SU-DHL-6 (cell line): Measurements from ENCODE around the gene RBKS.
"Not testable (repeated sequence)": the region's sequence is repeated elsewhere in the genome, so short reads cannot be mapped to it uniquely, and the experiment has no call there.

Experiments
- H2AFZ ChIP-seq: fragments of 200-600 bp; sonication (generic); 2 replicates; pipeline ENCODE4 v1.6.1; 2014; ENCODE audit warnings: low read depth, mild to moderate bottlenecking, moderate library complexity, mixed read lengths, antibody characterized with exemption, low read length; ENCODE audit not compliant: severe bottlenecking
- H3F3A ChIP-seq: fragments of 200-600 bp; shearing (Covaris generic); 2 replicates; pipeline ENCODE4 v1.6.0; 2016; ENCODE audit warnings: antibody characterized with exemption, mild to moderate bottlenecking; ENCODE audit not compliant: insufficient read depth
- H3K27ac ChIP-seq: fragments of 200-600 bp; sonication (generic); 2 replicates; pipeline ENCODE4 v1.5.1; 2016; ENCODE audit warnings: low read depth, mild to moderate bottlenecking, low read length, moderate library complexity, mixed read lengths
- H3K27me3 ChIP-seq: fragments of 200-600 bp; sonication (generic), shearing (Covaris generic); 2 replicates; pipeline ENCODE4 v1.6.0; 2014; ENCODE audit warnings: mild to moderate bottlenecking, low read length
- H3K36me3 ChIP-seq: fragments of 200-600 bp; sonication (generic); 2 replicates; pipeline ENCODE4 v1.6.1; 2014; ENCODE audit warnings: mild to moderate bottlenecking, low read length, mixed read lengths
- H3K4me2 ChIP-seq: fragments of 300-600, 200-600 bp; shearing (Covaris generic), sonication (generic); 2 replicates; pipeline ENCODE4 v1.6.0; 2014; ENCODE audit warnings: low read length, low read depth, mild to moderate bottlenecking; ENCODE audit not compliant: poor library complexity, severe bottlenecking
- H3K4me3 ChIP-seq: fragments of 200-600 bp; sonication (generic); 2 replicates; pipeline ENCODE4 v1.5.1; 2014; ENCODE audit warnings: antibody characterized with exemption, low read length, mild to moderate bottlenecking, mixed read lengths; ENCODE audit not compliant: insufficient read depth, poor library complexity, severe bottlenecking
- H3K79me2 ChIP-seq: fragments of 200-600 bp; sonication (generic); 2 replicates; pipeline ENCODE4 v1.6.1; 2014; ENCODE audit warnings: mild to moderate bottlenecking, low read length, moderate library complexity; ENCODE audit not compliant: insufficient read depth
- H3K9ac ChIP-seq: fragments of 200-600 bp; sonication (generic); 2 replicates; pipeline ENCODE4 v1.7.0; 2014; ENCODE audit warnings: mild to moderate bottlenecking, low read length
- H3K9me2 ChIP-seq: fragments of 200-600 bp; sonication (generic); replicated peaks from 2 replicates; pipeline ENCODE4 v1.6.1; 2014; ENCODE audit warnings: low read length; ENCODE audit not compliant: insufficient read depth
- H3K9me3 ChIP-seq: fragments of 200-600 bp; sonication (generic); 2 replicates; pipeline ENCODE4 v1.6.1; 2014; ENCODE audit warnings: low read length, mixed read lengths; ENCODE audit not compliant: insufficient read depth
- H4K20me1 ChIP-seq: fragments of 200-600 bp; sonication (generic); 2 replicates; pipeline ENCODE4 v1.6.1; 2014; ENCODE audit warnings: low read depth, mild to moderate bottlenecking, antibody characterized with exemption, low read length, moderate library complexity, mixed read lengths
- EZH2phosphoT487 ChIP-seq: fragments of 200-600 bp; sonication (generic), shearing (Covaris generic); conservative IDR thresholded peaks from 2 replicates; pipeline ENCODE4 v1.6.1; 2018; ENCODE audit warnings: mild to moderate bottlenecking, antibody characterized with exemption, low read length, moderate library complexity, mixed read lengths
- TF ChIP-seq, protein P1 (sequence below): fragments of 200-600 bp; sonication (generic); IDR thresholded peaks from one replicate; pipeline ENCODE4 v1.5.1; 2017; ENCODE audit warnings: antibody characterized with exemption, mild to moderate bottlenecking, low read length, moderate library complexity; ENCODE audit not compliant: insufficient read depth, poor library complexity, severe bottlenecking

RBKS gene

DNA sequence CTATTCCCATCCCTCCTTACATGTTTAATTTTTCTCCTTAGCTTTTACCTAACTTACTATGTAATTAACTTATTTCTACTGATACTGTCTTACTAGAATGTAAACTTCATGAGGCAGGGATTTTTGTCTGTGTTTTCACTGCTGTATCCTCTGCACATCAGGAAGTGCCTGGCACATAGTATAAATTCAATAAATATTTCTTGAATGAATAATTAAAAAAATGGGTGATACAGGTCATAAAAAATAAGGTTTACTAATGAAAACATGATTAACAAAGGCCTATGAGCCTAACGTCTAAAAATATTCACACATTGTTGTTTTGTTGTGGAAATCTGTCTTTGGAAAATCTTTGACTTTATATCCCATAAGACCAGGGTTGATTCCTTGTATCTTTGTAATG, 4.5 kb downstream of the RBKS start:
- Histone ChIP-seq H3K79me2 (no peaks in the 10 kb centered on the region), H3K4me2 (no peak overlapping the region), H2AFZ (no peak overlapping the region), H3K4me3 (no peak overlapping the region), H3K9me3 (no peaks in the 10 kb centered on the region), H3K27me3 (no peaks in the 10 kb centered on the region), H3K27ac (no peak overlapping the region), H3K36me3 (no peaks in the 10 kb centered on the region), H3K9ac (no peak overlapping the region), H3K9me2 (no peaks in the 10 kb centered on the region), H4K20me1 (no peaks in the 10 kb centered on the region), H3F3A (no peaks in the 10 kb centered on the region)
- TF ChIP-seq, protein P1, sequence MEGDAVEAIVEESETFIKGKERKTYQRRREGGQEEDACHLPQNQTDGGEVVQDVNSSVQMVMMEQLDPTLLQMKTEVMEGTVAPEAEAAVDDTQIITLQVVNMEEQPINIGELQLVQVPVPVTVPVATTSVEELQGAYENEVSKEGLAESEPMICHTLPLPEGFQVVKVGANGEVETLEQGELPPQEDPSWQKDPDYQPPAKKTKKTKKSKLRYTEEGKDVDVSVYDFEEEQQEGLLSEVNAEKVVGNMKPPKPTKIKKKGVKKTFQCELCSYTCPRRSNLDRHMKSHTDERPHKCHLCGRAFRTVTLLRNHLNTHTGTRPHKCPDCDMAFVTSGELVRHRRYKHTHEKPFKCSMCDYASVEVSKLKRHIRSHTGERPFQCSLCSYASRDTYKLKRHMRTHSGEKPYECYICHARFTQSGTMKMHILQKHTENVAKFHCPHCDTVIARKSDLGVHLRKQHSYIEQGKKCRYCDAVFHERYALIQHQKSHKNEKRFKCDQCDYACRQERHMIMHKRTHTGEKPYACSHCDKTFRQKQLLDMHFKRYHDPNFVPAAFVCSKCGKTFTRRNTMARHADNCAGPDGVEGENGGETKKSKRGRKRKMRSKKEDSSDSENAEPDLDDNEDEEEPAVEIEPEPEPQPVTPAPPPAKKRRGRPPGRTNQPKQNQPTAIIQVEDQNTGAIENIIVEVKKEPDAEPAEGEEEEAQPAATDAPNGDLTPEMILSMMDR, result no peak
- TF ChIP-seq EZH2phosphoT487, result no peak

DNA sequence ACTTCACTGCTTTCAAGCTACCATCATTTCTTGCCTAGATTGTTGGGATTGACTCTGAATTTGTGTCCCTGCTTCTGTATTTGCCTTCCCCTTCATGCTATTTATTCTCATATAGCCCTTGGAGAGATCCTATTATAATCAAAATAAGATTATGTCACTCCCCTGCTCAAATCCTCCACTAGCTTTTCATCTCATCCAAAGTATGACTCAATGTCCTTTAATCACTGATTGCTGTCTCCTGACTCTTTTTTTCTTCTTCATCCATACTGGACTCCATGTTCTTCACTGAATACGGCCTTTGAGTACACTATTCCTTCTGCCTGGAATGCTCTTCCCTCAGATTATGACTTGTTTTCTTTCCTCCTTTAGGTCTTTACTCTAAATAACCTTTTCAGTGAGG, 5.0 kb downstream of the RBKS start:
- Histone ChIP-seq H2AFZ (no peak overlapping the region), H3K9ac (no peak overlapping the region), H3K27me3 (no peaks in the 10 kb centered on the region), H3K79me2 (no peaks in the 10 kb centered on the region), H3K36me3 (no peaks in the 10 kb centered on the region), H3K27ac (no peak overlapping the region), H4K20me1 (no peaks in the 10 kb centered on the region), H3F3A (no peaks in the 10 kb centered on the region), H3K4me2 (no peak overlapping the region), H3K9me3 (no peaks in the 10 kb centered on the region), H3K4me3 (no peak overlapping the region), H3K9me2 (no peaks in the 10 kb centered on the region)
- TF ChIP-seq, protein P1, result no peak
- no peak for TF ChIP-seq EZH2phosphoT487

DNA sequence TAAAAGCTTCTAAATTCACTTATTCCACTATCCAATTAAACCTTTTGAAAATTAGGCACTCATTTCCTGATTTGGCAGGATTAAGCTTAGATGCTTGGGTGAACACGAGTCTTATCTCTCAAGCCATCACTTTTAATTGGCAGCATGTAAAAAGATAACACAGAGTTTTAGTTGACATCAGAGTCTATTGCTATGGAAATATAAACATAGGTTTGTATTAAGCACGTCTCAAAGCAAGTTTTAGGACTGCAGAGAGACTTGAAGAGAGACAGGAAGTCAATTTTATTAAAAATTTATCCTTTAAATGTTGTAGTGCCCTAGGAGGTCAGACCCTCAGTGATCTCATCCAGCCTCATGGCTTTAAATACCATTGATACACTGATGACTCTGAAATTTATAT, 5.6 kb downstream of the RBKS start:
- Histone ChIP-seq H3F3A (no peaks in the 10 kb centered on the region), H3K9me3 (no peaks in the 10 kb centered on the region), H3K27ac (no peak overlapping the region), H3K79me2 (no peaks in the 10 kb centered on the region), H3K4me2 (no peak overlapping the region), H3K36me3 (no peaks in the 10 kb centered on the region), H3K4me3 (no peak overlapping the region), H3K9me2 (no peaks in the 10 kb centered on the region), H4K20me1 (no peaks in the 10 kb centered on the region), H3K9ac (no peak overlapping the region), H2AFZ (no peak overlapping the region), H3K27me3 (no peaks in the 10 kb centered on the region)
- no peak for TF ChIP-seq EZH2phosphoT487
- TF ChIP-seq, protein P1, result no peak

DNA sequence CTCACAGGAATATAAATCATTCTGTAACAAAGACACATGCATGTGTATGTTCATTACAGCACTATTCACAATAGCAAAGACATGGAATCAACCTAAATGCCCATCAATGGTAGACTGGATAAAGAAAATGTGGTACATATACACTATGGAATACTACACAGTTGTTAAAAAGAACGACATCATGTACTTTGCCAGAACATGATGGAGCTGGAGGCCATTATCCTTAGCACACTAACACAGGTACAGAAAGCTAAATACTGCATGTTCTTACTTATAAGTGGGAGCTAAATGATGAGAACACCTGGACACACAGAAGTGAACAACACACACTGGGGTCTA, 7.6 kb downstream of the RBKS start:
- not testable (repeated sequence) for H3F3A ChIP-seq, H3K4me2 ChIP-seq, H3K27ac ChIP-seq, H3K9me3 ChIP-seq, H2AFZ ChIP-seq, H3K36me3 ChIP-seq, H3K4me3 ChIP-seq, H3K9me2 ChIP-seq, H3K79me2 ChIP-seq, H4K20me1 ChIP-seq, H3K9ac ChIP-seq, H3K27me3 ChIP-seq

DNA sequence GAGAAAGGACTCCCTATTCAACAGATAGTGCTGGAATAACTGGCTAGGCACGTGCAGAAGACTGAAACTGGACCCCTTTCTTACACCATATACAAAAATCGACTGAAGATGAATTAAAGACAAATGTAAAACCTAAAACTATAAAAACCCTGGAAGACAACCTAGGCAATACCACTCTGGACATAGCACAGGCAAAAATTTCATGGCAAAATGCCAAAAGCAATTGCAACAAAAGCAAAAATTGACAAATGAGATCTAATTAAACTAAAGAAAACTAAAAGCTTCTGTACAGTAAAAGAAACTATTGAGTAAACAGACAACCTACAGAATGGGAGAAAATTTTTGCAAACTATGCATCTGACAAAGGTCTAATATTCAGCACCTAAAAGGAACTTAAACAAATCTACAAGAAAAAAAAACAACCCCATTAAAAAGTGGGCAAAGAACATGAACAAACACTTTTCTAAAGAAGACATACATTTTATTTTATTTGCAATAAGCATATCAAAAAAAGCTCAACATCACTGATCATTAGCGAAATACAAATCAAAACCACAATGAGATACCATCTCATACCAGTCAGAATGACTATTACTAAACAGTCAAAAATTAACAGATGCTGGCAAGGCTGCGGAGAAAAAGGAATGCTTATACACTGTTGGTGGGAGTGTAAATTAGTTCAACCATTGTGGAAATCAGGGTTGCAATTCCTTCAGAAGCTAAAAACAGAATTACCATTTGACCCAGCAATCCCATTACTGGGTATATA, 8.2 kb downstream of the RBKS start:
- not testable (repeated sequence) for H3K4me2 ChIP-seq, H3K79me2 ChIP-seq, H3K9ac ChIP-seq, H2AFZ ChIP-seq, H3F3A ChIP-seq, H3K9me2 ChIP-seq, H3K9me3 ChIP-seq, H3K4me3 ChIP-seq, H3K36me3 ChIP-seq, H3K27ac ChIP-seq, H4K20me1 ChIP-seq, H3K27me3 ChIP-seq
